ENCODE data around the gene QRFP.

DNA sequence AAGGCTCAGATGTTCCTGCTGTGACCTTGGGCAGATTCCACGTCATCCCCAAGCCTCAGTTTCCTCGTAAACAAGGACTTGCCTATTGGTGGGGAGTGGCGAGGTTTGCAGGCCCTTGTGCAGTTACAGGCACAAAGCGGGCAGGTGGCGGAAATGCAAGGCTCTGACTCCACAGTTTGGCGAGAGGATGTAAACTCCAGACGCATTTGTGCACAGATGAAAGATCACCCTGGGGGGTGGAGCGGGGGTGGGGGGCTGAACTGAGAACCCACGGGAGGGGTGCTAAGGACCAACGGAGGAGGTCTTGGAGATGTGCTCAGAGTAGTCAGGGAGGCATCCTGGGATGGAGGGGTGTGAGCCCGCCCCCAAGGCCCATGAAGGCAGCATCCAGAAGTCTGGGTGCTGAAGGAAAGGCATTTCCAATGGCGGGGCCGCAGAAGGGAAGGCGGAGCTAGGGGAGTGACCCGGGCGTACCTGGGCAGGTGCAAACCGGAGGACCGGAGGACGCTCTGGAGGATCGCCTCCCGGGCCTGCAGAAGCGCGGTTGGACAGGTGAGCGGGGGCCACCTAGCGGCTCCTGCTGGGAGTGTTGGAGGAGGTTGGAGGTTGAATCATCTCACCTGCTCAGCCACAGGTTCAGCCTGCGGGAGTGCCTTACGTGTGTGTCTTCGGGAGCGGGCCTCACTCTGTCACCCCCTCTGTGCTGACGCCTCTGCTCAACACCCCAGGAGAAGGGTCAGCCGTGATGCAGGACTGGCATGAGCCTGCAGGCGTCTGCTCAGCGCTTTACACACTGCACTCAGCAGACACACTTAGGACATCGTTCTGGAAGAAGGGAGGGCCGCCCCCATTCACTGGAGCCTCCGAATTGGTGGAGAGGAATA is 44.3 kb upstream of the QRFP start:
- TF ChIP-seq, protein P1, sequence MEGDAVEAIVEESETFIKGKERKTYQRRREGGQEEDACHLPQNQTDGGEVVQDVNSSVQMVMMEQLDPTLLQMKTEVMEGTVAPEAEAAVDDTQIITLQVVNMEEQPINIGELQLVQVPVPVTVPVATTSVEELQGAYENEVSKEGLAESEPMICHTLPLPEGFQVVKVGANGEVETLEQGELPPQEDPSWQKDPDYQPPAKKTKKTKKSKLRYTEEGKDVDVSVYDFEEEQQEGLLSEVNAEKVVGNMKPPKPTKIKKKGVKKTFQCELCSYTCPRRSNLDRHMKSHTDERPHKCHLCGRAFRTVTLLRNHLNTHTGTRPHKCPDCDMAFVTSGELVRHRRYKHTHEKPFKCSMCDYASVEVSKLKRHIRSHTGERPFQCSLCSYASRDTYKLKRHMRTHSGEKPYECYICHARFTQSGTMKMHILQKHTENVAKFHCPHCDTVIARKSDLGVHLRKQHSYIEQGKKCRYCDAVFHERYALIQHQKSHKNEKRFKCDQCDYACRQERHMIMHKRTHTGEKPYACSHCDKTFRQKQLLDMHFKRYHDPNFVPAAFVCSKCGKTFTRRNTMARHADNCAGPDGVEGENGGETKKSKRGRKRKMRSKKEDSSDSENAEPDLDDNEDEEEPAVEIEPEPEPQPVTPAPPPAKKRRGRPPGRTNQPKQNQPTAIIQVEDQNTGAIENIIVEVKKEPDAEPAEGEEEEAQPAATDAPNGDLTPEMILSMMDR (IDR thresholded peaks at IDR 0.05) = peak; percentile 82
- TF ChIP-seq EP300 (IDR thresholded peaks at IDR 0.05) (no peak), SMC3 (IDR thresholded peaks at IDR 0.05) (peak; percentile 83), POLR2A (IDR thresholded peaks at IDR 0.05; ENCODE audit: low read length) (no peak), KDM1A (IDR thresholded peaks at IDR 0.05; ENCODE audit: low read depth) (no peak), NR3C1 (IDR thresholded peaks at IDR 0.05) (no peak), CHD4 (IDR thresholded peaks at IDR 0.05; ENCODE audit: borderline replicate concordance) (no peak)

Data from A549 (cell line).